Osteocyte (in vitro differentiated cells): ENCODE data around the gene C1QTNF12. TPM values are rescaled to one million over a fixed set of nuclear protein-coding genes. Genes with fewer than 3 reads are reported as not detected.
A peak's percentile ranks its signal among the peaks of the same experiment; 100 is the strongest.

Experiments used
- DNase-seq: peaks from one replicate; pipeline ENCODE4 v3.0.0; 2021; ENCODE audit warnings: mixed read lengths; ENCODE audit not compliant: unreplicated experiment; ENCODE audit errors: extremely low spot score
- H3K27ac Mint-ChIP-seq: one replicate; pipeline ENCODE4 v1.8.0; 2021; ENCODE audit warnings: mild to moderate bottlenecking, mixed read lengths; ENCODE audit not compliant: unreplicated experiment
- H3K27me3 Mint-ChIP-seq: one replicate; pipeline ENCODE4 v1.8.0; 2021; ENCODE audit warnings: mixed read lengths; ENCODE audit not compliant: unreplicated experiment
- H3K36me3 Mint-ChIP-seq: one replicate; pipeline ENCODE4 v1.8.0; 2021; ENCODE audit warnings: mixed read lengths; ENCODE audit not compliant: unreplicated experiment
- H3K4me1 Mint-ChIP-seq: one replicate; pipeline ENCODE4 v1.8.0; 2021; ENCODE audit warnings: mixed read lengths; ENCODE audit not compliant: unreplicated experiment
- H3K4me3 Mint-ChIP-seq: one replicate; pipeline ENCODE4 v1.8.0; 2021; ENCODE audit warnings: mild to moderate bottlenecking, moderate library complexity, mixed read lengths; ENCODE audit not compliant: unreplicated experiment
- H3K9me3 Mint-ChIP-seq: one replicate; pipeline ENCODE4 v1.8.0; 2021; ENCODE audit warnings: mixed read lengths; ENCODE audit not compliant: unreplicated experiment
- total RNA-seq: library from RNA; stranded (reverse); gene quantifications from 2 replicates; pipeline ENCODE4 v1.2.1, GENCODE V29; 2021
- TF ChIP-seq, protein P1 (sequence below): fragments of 200-600 bp; sonication (generic); IDR thresholded peaks from 2 replicates; pipeline ENCODE4 v1.5.0; 2021; ENCODE audit warnings: antibody characterized with exemption, mild to moderate bottlenecking, moderate library complexity

Gene C1QTNF12
- total RNA-seq, 1 donor from 2014 or later: 3.6 TPM

DNA sequence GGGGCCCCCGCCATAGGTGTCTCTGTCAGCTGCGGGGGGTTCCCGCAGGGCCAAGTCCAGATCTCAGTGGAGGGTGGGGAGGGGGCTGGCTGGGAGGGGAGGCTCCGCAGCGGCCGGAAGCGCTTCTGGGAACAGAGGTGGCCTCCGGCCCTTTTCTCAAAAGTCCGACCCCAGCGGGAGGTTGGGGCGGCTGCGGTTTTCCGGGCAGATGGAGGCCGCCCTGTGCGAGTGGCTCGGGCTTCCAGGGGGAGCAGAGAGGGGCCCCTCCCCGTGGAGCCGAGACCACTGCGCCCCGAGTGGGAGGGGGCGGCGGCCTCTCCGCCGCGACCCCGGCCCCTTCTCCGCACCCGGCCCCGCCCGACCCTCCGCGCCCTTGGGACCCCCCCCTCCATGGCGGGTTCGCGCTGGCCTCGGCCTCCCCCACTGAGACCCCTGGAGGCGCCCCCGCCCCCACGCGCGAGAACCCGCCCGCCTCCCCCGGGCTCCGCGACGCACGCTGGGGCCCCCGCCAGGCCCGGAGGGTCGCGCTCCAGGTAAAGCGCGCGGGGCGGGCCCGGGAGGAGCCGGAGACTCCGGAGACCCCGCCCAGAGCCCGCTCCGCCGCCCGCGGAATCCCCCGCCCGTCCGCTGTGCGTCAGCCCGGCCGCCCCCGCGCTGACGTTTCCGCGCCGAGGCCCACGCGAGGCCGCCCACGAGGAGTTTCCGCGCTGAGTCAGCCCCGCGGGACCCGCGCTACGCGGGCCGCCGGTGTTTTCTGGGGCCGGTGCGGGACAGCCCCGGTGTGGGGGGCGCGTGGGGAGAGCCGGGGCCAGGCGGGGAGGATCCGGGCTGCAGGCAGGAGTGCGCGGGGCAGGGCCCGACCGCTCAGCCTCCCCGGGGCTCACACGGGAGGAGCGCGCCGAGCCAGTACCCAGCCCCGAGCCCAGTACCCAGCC is 45.4 kb downstream of the C1QTNF12 start:
- no peaks in the 10 kb centered on the region for H3K9me3 Mint-ChIP-seq
- no peaks in the 10 kb centered on the region for H3K27me3 Mint-ChIP-seq
- H3K27ac Mint-ChIP-seq: no peak overlapping the region
- peak overlapping the region; percentile 35 for H3K4me3 Mint-ChIP-seq
- no peak for DNase-seq
- no peaks in the 10 kb centered on the region for H3K36me3 Mint-ChIP-seq
- TF ChIP-seq, protein P1, sequence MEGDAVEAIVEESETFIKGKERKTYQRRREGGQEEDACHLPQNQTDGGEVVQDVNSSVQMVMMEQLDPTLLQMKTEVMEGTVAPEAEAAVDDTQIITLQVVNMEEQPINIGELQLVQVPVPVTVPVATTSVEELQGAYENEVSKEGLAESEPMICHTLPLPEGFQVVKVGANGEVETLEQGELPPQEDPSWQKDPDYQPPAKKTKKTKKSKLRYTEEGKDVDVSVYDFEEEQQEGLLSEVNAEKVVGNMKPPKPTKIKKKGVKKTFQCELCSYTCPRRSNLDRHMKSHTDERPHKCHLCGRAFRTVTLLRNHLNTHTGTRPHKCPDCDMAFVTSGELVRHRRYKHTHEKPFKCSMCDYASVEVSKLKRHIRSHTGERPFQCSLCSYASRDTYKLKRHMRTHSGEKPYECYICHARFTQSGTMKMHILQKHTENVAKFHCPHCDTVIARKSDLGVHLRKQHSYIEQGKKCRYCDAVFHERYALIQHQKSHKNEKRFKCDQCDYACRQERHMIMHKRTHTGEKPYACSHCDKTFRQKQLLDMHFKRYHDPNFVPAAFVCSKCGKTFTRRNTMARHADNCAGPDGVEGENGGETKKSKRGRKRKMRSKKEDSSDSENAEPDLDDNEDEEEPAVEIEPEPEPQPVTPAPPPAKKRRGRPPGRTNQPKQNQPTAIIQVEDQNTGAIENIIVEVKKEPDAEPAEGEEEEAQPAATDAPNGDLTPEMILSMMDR: no peak
- peaks cover 5% of the 10 kb centered on the region for H3K4me1 Mint-ChIP-seq

DNA sequence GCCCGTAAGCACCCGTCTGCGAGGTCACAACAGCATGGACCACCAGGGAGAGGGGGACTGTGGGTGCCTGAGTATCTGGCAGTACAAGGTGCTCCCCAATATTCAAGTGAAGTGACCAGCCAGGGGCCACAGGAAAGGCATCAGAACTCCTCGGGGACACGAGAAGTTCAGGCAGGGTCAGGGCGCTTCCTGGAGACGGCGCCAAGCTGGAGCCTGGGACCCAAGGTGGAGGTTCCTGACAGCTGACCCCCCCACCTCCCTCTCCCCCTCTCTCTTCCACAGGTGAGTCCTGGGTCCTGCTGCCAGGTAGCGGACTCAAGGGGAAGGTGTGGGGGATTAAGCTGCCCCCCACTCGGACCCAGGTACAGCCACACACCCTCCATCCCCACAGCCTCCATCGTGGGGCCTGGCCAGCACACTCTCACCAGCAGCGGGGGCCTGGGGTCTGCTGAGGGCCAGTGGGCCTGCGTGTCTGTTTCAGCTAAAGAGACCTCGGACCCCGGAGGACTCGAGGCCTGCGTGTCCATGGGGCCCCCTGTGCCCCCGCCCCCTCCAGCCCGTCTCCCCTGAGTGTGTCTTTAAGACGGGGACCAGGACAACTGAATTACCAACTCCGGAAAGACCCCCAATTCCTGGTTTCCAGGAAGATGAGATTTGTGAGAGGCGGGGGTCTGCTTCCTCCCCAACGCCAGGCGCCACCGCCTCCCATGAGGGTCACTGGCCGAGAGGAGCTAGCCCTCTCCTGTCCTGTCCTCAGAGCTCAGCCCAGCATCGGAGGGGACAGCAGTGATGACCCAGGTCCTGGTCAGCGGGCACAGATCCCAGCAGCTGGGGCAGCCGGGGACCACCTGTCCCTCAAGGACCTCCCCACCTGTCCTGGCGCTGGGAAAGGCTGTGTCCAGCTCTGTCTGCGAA is 46.3 kb downstream of the C1QTNF12 start:
- Mint-ChIP-seq H3K9me3 (peaks cover 3% of the 10 kb centered on the region), H3K4me1 (peaks cover 5% of the 10 kb centered on the region), H3K4me3 (peak overlapping the region; percentile 35), H3K27ac (peak overlapping the region; percentile 18), H3K36me3 (no peaks in the 10 kb centered on the region), H3K27me3 (no peaks in the 10 kb centered on the region)
- DNase-seq: no peak
- TF ChIP-seq, protein P1: no peak

GRCh38 chr1:1199141-1199960 is 47.2 kb downstream of the C1QTNF12 start:
- H3K4me3 Mint-ChIP-seq: no peak overlapping the region
- TF ChIP-seq, protein P1: no peak
- H3K27me3 Mint-ChIP-seq: no peaks in the 10 kb centered on the region
- H3K36me3 Mint-ChIP-seq: no peaks in the 10 kb centered on the region
- H3K27ac Mint-ChIP-seq: no peak overlapping the region
- no peak for DNase-seq
- H3K9me3 Mint-ChIP-seq: peaks cover 11% of the 10 kb centered on the region
- H3K4me1 Mint-ChIP-seq: peaks cover 5% of the 10 kb centered on the region

DNA sequence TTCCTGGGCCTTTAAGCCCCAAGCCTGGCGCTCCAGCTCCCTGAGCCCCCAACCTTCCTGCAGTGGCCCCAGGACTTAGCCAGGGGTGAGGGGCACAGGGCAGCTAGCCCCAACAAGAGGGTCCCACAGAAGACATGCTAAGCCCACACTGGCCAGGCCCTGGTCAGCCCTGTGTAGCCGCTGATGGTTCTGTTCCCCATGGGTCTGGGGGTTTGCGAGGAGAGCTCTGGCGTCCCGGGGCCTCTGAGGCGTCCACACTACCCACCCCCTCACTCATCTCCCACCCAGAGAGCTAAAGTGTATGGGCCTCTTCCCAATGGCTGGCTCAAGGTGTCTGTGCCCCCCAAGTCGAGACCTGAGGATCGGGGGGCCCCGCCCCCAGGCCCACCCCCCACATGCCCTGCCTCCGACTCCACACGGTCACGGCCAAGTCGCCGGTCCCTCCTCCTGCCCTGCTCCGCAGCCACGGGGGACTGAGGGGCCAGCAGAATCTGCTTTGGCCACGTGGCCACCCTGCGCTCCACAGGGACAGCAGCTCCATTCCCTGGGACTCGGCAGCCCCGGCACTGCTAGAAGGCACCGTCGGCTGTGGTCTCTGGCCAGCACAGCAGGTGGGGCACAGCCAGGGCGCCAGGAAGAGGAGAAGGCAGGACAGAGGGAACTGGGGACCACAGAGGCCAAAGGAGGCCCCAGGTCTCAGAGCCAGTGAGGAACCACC is 47.9 kb downstream of the C1QTNF12 start:
- H3K9me3 Mint-ChIP-seq: peaks cover 14% of the 10 kb centered on the region
- no peaks in the 10 kb centered on the region for H3K27me3 Mint-ChIP-seq
- no peaks in the 10 kb centered on the region for H3K36me3 Mint-ChIP-seq
- H3K4me1 Mint-ChIP-seq: peaks cover 5% of the 10 kb centered on the region
- no peak for DNase-seq
- H3K4me3 Mint-ChIP-seq: no peak overlapping the region
- TF ChIP-seq, protein P1: no peak
- no peak overlapping the region for H3K27ac Mint-ChIP-seq
